SK-N-SH (cell line): Measurements from ENCODE around the gene RASAL2. TPM values are rescaled to one million over a fixed set of nuclear protein-coding genes. Genes with fewer than 3 reads are reported as not detected.

Experiments used
- CTCF ChIA-PET: fragments of 300-600, 350-600 bp; formaldehyde crosslinking; extraction: SDS; loops from one replicate; lab custom pipeline; 2021; lab: Yijun Ruan, JAX
- POLR2A ChIA-PET: fragments of 350-600 bp; sonication (Branson Sonifier 250); formaldehyde crosslinking; extraction: SDS; loops from one replicate; lab custom pipeline; 2020; ENCODE audit warnings: antibody characterized with exemption, inconsistent platforms; lab: Yijun Ruan, JAX
- DNase-seq: peaks from one replicate; pipeline ENCODE4 v3.0.0; 2012
- H2AFZ ChIP-seq: fragments of 200-600 bp; sonication (generic); 2 replicates; pipeline ENCODE4 v1.8.1; 2016; ENCODE audit warnings: antibody characterized with exemption, mild to moderate bottlenecking, low read depth
- H3F3A ChIP-seq: fragments of 200-600 bp; sonication (generic); replicated peaks from 2 replicates; pipeline ENCODE3; 2016; ENCODE audit warnings: antibody characterized with exemption, mild to moderate bottlenecking; ENCODE audit not compliant: insufficient read depth
- H3K27ac ChIP-seq, 2 experiments: fragments of 200-500 bp in 1 of 2; fragments of 200-600 bp in 1 of 2; sonication (Bioruptor generic) in 1 of 2; sonication (generic), shearing (Covaris generic) in 1 of 2; 2 replicates each; pipeline versions ENCODE4 v1.5.1 to v1.6.1; 2014 to 2016; ENCODE audit warnings: low read depth in 2 of 2, inconsistent platforms in 1 of 2, low read length in 1 of 2, mild to moderate bottlenecking in 1 of 2, mixed read lengths in 1 of 2
- H3K27me3 ChIP-seq: fragments of 200-600 bp; sonication (generic), shearing (Covaris generic); 2 replicates; pipeline ENCODE4 v1.6.1; 2016; ENCODE audit warnings: mixed run types; ENCODE audit not compliant: insufficient read depth
- H3K36me3 ChIP-seq, 2 experiments: fragments of 200-500 bp in 1 of 2; fragments of 200-600 bp in 1 of 2; sonication (Bioruptor generic) in 1 of 2; sonication (generic) in 1 of 2; replicated peaks in 1 of 2; 2 replicates each; pipeline versions ENCODE3 to v1.5.1; 2014 to 2016; ENCODE audit warnings: low read length in 1 of 2, mild to moderate bottlenecking in 1 of 2; ENCODE audit not compliant: insufficient read depth in 2 of 2, control insufficient read depth in 1 of 2
- H3K4me1 ChIP-seq, 2 experiments: fragments of 200-500 bp in 1 of 2; fragments of 200-600 bp in 1 of 2; sonication (Bioruptor generic) in 1 of 2; sonication (generic), shearing (Covaris generic) in 1 of 2; 2 replicates each; pipeline versions ENCODE4 v1.5.1 to v1.6.1; 2014 to 2016; ENCODE audit warnings: low read depth in 1 of 2, low read length in 1 of 2, mixed run types in 1 of 2; ENCODE audit not compliant: insufficient read depth in 2 of 2, control insufficient read depth in 1 of 2
- H3K4me2 ChIP-seq: fragments of 200-600 bp; sonication (generic), shearing (Covaris generic); 2 replicates; pipeline ENCODE4 v1.6.1; 2017; ENCODE audit warnings: mixed run types
- H3K4me3 ChIP-seq, 2 experiments: fragments of 200-500 bp in 1 of 2; fragments of 200-600 bp in 1 of 2; sonication (Bioruptor generic) in 1 of 2; sonication (generic), shearing (Covaris generic) in 1 of 2; 2 replicates each; pipeline versions ENCODE4 v1.5.1 to v1.8.1; 2014 to 2016; ENCODE audit warnings: low read depth in 2 of 2, inconsistent platforms in 1 of 2, low read length in 1 of 2, mild to moderate bottlenecking in 1 of 2, mixed read lengths in 1 of 2, moderate library complexity in 1 of 2
- H3K79me2 ChIP-seq: fragments of 200-600 bp; sonication (generic); 2 replicates; pipeline ENCODE4 v1.8.1; 2017; ENCODE audit warnings: mild to moderate bottlenecking; ENCODE audit not compliant: insufficient read depth
- H3K9ac ChIP-seq: fragments of 200-600 bp; sonication (generic); 2 replicates; pipeline ENCODE4 v1.6.1; 2017; ENCODE audit warnings: mixed run types
- H3K9me2 ChIP-seq: fragments of 200-600 bp; sonication (generic); 2 replicates; pipeline ENCODE4 v1.6.1; 2017; ENCODE audit warnings: mixed run types
- H3K9me3 ChIP-seq: fragments of 200-600 bp; sonication (generic); 2 replicates; pipeline ENCODE4 v1.6.1; 2017; ENCODE audit warnings: mixed run types, mild to moderate bottlenecking, moderate library complexity
- H4K20me1 ChIP-seq: fragments of 200-600 bp; sonication (generic); 2 replicates; pipeline ENCODE4 v1.6.1; 2017; ENCODE audit warnings: mild to moderate bottlenecking, mixed run types; ENCODE audit not compliant: insufficient read depth
- EP300 ChIP-seq, 2 experiments: IDR thresholded peaks; 2 replicates each; pipeline versions ENCODE4 v1.4.0 to v1.6.1; 2012; ENCODE audit warnings: borderline replicate concordance in 1 of 2, low read depth in 1 of 2, low read length in 1 of 2
- EZH2phosphoT487 ChIP-seq: fragments of 200-600 bp; sonication (generic); IDR thresholded peaks from 2 replicates; pipeline ENCODE4 v1.6.1; 2017; ENCODE audit warnings: low read depth, mixed run types, mild to moderate bottlenecking, antibody characterized with exemption, moderate library complexity, borderline replicate concordance
- IRF3 ChIP-seq: fragments of 150-350 bp; IDR thresholded peaks from 2 replicates; pipeline ENCODE4 v1.6.1; 2016; ENCODE audit warnings: mild to moderate bottlenecking, low read depth, low read length
- JUND ChIP-seq: IDR thresholded peaks from 2 replicates; pipeline ENCODE4 v1.4.0; 2012
- MAX ChIP-seq: IDR thresholded peaks from 2 replicates; pipeline ENCODE4 v1.4.0; 2012; ENCODE audit warnings: low read depth
- MEF2A ChIP-seq: IDR thresholded peaks from 2 replicates; pipeline ENCODE4 v1.4.0; 2012; ENCODE audit warnings: low read depth, borderline replicate concordance
- NRF1 ChIP-seq: IDR thresholded peaks from 2 replicates; pipeline ENCODE4 v1.6.1; 2012; ENCODE audit warnings: low read depth, mild to moderate bottlenecking, low read length
- POLR2AphosphoS5 ChIP-seq: IDR thresholded peaks from 2 replicates; pipeline ENCODE4 v1.6.1; 2012; ENCODE audit warnings: low read depth, low read length
- RCOR1 ChIP-seq: fragments of 150-350 bp; IDR thresholded peaks from 2 replicates; pipeline ENCODE4 v1.6.1; 2017; ENCODE audit warnings: antibody characterized with exemption, low read length
- RFX5 ChIP-seq: IDR thresholded peaks from 2 replicates; pipeline ENCODE4 v1.6.1; 2012; ENCODE audit warnings: mild to moderate bottlenecking, improper control_type of control experiment, low read length
- RXRA ChIP-seq: IDR thresholded peaks from 2 replicates; pipeline ENCODE4 v1.4.0; 2012; ENCODE audit warnings: low read depth, mild to moderate bottlenecking, borderline replicate concordance
- SIN3A ChIP-seq: IDR thresholded peaks from 2 replicates; pipeline ENCODE4 v1.6.1; 2012; ENCODE audit warnings: low read depth, mild to moderate bottlenecking, low read length, moderate library complexity, borderline replicate concordance
- TAF1 ChIP-seq: IDR thresholded peaks from 2 replicates; pipeline ENCODE4 v1.6.1; 2012; ENCODE audit warnings: low read depth, mild to moderate bottlenecking, low read length, moderate library complexity, borderline replicate concordance
- TCF12 ChIP-seq: IDR thresholded peaks from 2 replicates; pipeline ENCODE4 v1.4.0; 2012
- ZBTB33 ChIP-seq: IDR thresholded peaks from 2 replicates; pipeline ENCODE4 v1.4.0; 2012; ENCODE audit warnings: low read depth, borderline replicate concordance
- whole genome bisulfite sequencing: methylation state at CpG from one replicate; pipeline ENCODE4 v1.1.6; 2017; ENCODE audit warnings: low lambda C conversion rate; 5-methylcytosine and 5-hydroxymethylcytosine counted together
- polyA plus RNA-seq, 3 experiments: library from polyadenylated mRNA; depleted of rRNA; stranded (reverse); fragments of >200 nt; gene quantifications; 2 replicates each; pipeline ENCODE4 v1.2.3, GENCODE V29; 2012
- TF ChIP-seq, protein P1 (sequence below): IDR thresholded peaks from 2 replicates; pipeline ENCODE4; 2012

RASAL2 gene
- polyA plus RNA-seq, 1 of the 3 experiments (the other 2 are of a cell fraction), result 6.9 TPM

GRCh38 chr1:178495741-178496409, 402.0 kb downstream of the RASAL2 start (continued):
- TF ChIP-seq IRF3, result no peak
- no peak for TF ChIP-seq JUND
- TF ChIP-seq RCOR1, result no peak
- TF ChIP-seq ZBTB33, result no peak
- no peak for TF ChIP-seq EP300 (IDR thresholded peaks at IDR 0.05; ENCODE audit: borderline replicate concordance in 1 of 2, low read depth in 1 of 2, low read length in 1 of 2)
- no peak for TF ChIP-seq RXRA
- no peak for TF ChIP-seq NRF1
- TF ChIP-seq, protein P1, sequence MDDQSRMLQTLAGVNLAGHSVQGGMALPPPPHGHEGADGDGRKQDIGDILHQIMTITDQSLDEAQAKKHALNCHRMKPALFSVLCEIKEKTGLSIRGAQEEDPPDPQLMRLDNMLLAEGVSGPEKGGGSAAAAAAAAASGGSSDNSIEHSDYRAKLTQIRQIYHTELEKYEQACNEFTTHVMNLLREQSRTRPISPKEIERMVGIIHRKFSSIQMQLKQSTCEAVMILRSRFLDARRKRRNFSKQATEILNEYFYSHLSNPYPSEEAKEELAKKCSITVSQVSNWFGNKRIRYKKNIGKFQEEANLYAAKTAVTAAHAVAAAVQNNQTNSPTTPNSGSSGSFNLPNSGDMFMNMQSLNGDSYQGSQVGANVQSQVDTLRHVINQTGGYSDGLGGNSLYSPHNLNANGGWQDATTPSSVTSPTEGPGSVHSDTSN, result no peak

GRCh38 chr1:178496410-178497135, 402.7 kb downstream of the RASAL2 start, which contains the start of gene CLEC20A:
Gene CLEC20A (minus strand): TSS chr1:178496964. CDS start chr1:178496939, 25 bp downstream.
- Histone ChIP-seq H3K27ac (no peak within 1 kb of the TSS), H3K36me3 (no peaks in the 10 kb centered on the region), H3K9ac (no peak within 1 kb of the TSS), H3K4me3 (no peak within 1 kb of the TSS), H3K4me2 (no peak within 1 kb of the TSS), H3K79me2 (no peaks in the 10 kb centered on the region), H3K9me2 (no peaks in the 10 kb centered on the region), H3K9me3 (no peaks in the 10 kb centered on the region), H4K20me1 (no peaks in the 10 kb centered on the region), H3K4me1 (no peaks in the 10 kb centered on the region), H2AFZ (no peak within 1 kb of the TSS), H3K27me3 (no peaks in the 10 kb centered on the region), H3F3A (no peaks in the 10 kb centered on the region)
- 84% methylated on average over 18 of the region's 26 CpGs for WGBS
- ChIA-PET POLR2A (no interaction called here), CTCF (no interaction called here)
- DNase-seq, result no peak
- TF ChIP-seq EZH2phosphoT487, result no peak
- no peak for TF ChIP-seq RCOR1
- TF ChIP-seq, protein P1, result no peak
- TF ChIP-seq JUND, result no peak
- TF ChIP-seq TAF1, result no peak
- TF ChIP-seq ZBTB33, result no peak
- TF ChIP-seq TCF12, result no peak
- TF ChIP-seq SIN3A, result no peak
- no peak for TF ChIP-seq POLR2AphosphoS5
- no peak for TF ChIP-seq MAX
- TF ChIP-seq MEF2A, result no peak
- no peak for TF ChIP-seq RXRA
- TF ChIP-seq RFX5, result no peak
